Liver (tissue), 9 donors: ENCODE data around the gene RPL9. TPM values are rescaled to one million over a fixed set of nuclear protein-coding genes. Genes with fewer than 3 reads are reported as not detected.

Experiments used
- DNase-seq: peaks from one replicate; pipeline ENCODE4 v3.0.0-alpha.2; 2017; ENCODE audit warnings: low spot score
- H3K27ac ChIP-seq, 2 donors: one replicate each; pipeline ENCODE4 v1.7.0; 2013; ENCODE audit warnings: inconsistent platforms in 2 of 2, low read length in 2 of 2, control low read depth in 1 of 2, low read depth in 1 of 2, mild to moderate bottlenecking in 1 of 2
- H3K27me3 ChIP-seq, 4 donors: one replicate each; pipeline versions ENCODE4 v1.6.1 to v1.7.0; 2013; ENCODE audit warnings: low read length in 3 of 4, inconsistent platforms in 1 of 4, mild to moderate bottlenecking in 1 of 4, moderate library complexity in 1 of 4; ENCODE audit not compliant: control insufficient read depth in 4 of 4, insufficient read depth in 4 of 4
- H3K36me3 ChIP-seq, 4 donors: one replicate each; pipeline versions ENCODE4 v1.6.1 to v1.7.0; 2013; ENCODE audit warnings: low read length in 3 of 4, mild to moderate bottlenecking in 3 of 4, low read depth in 1 of 4, moderate library complexity in 1 of 4; ENCODE audit not compliant: control insufficient read depth in 4 of 4, insufficient read depth in 3 of 4
- H3K4me1 ChIP-seq, 4 donors: one replicate each; pipeline versions ENCODE4 v1.6.1 to v1.7.0; 2013; ENCODE audit warnings: low read length in 3 of 4, mild to moderate bottlenecking in 3 of 4, moderate library complexity in 1 of 4; ENCODE audit not compliant: control insufficient read depth in 4 of 4, insufficient read depth in 4 of 4
- H3K4me3 ChIP-seq, 3 donors: one replicate each; pipeline versions ENCODE4 v1.6.1 to v1.7.0; 2013; ENCODE audit warnings: low read length in 3 of 3, control low read depth in 1 of 3, low read depth in 1 of 3, mild to moderate bottlenecking in 1 of 3
- H3K9ac ChIP-seq, 2 donors: one replicate each; pipeline ENCODE4 v1.7.0; 2013; ENCODE audit warnings: low read length in 2 of 2, mild to moderate bottlenecking in 2 of 2, moderate library complexity in 2 of 2, control low read depth in 1 of 2, low read depth in 1 of 2
- H3K9me3 ChIP-seq, 4 donors: one replicate each; pipeline versions ENCODE4 v1.6.1 to v1.7.0; 2013; ENCODE audit warnings: low read length in 3 of 4; ENCODE audit not compliant: control insufficient read depth in 4 of 4
- EGR1 ChIP-seq, 2 donors: IDR thresholded peaks; 2 replicates each; pipeline ENCODE4 v1.6.1; 2016 to 2018; ENCODE audit warnings: antibody characterized with exemption in 2 of 2, low read depth in 2 of 2
- FOXA1 ChIP-seq: IDR thresholded peaks from 2 replicates; pipeline ENCODE4 v1.6.1; 2016; ENCODE audit warnings: antibody characterized with exemption
- GABPA ChIP-seq, 2 donors: IDR thresholded peaks in 1 of 2; conservative IDR thresholded peaks in 1 of 2; 2 replicates each; pipeline ENCODE4 v1.6.1; 2016; ENCODE audit warnings: antibody characterized with exemption in 2 of 2, mild to moderate bottlenecking in 1 of 2, moderate library complexity in 1 of 2
- HNF4A ChIP-seq, 2 donors: conservative IDR thresholded peaks; 2 replicates each; pipeline ENCODE4 v1.6.1; 2016; ENCODE audit warnings: antibody characterized with exemption in 2 of 2, mild to moderate bottlenecking in 2 of 2
- HNF4G ChIP-seq: IDR thresholded peaks from 2 replicates; pipeline ENCODE4 v1.6.1; 2016; ENCODE audit warnings: antibody characterized with exemption
- NR2F2 ChIP-seq: IDR thresholded peaks from 2 replicates; pipeline ENCODE4 v1.6.1; 2016; ENCODE audit warnings: antibody characterized with exemption
- RAD21 ChIP-seq, 2 donors: IDR thresholded peaks; 2 replicates each; pipeline ENCODE4 v1.6.1; 2016; ENCODE audit warnings: antibody characterized with exemption in 2 of 2, mild to moderate bottlenecking in 2 of 2
- RXRA ChIP-seq, 2 donors: IDR thresholded peaks; 2 replicates each; pipeline ENCODE4 v1.6.1; 2017 to 2018; ENCODE audit warnings: antibody characterized with exemption in 2 of 2, mild to moderate bottlenecking in 1 of 2
- SP1 ChIP-seq: IDR thresholded peaks from 2 replicates; pipeline ENCODE4 v1.6.1; 2018; ENCODE audit warnings: antibody characterized with exemption, mild to moderate bottlenecking
- TAF1 ChIP-seq: conservative IDR thresholded peaks from 2 replicates; pipeline ENCODE4 v1.6.1; 2016; ENCODE audit warnings: antibody characterized with exemption, mild to moderate bottlenecking
- YY1 ChIP-seq: IDR thresholded peaks from 2 replicates; pipeline ENCODE4 v1.6.1; 2016; ENCODE audit warnings: antibody characterized with exemption, mild to moderate bottlenecking
- WGBS: extraction: QIAGEN DNeasy Blood & Tissue Kit; methylation state at CpG from one replicate; pipeline ENCODE4 v1.1.7; 2013; 5-methylcytosine and 5-hydroxymethylcytosine counted together
- polyA plus RNA-seq, 2 donors: library from polyadenylated mRNA; stranded (reverse) in 1 of 2; unstranded in 1 of 2; fragments of 200-250 nt in 1 of 2; fragments of >200 nt in 1 of 2; fragmentation: Nextera tagmentation in 1 of 2; extraction: Ambion mirVana in 1 of 2; gene quantifications; one replicate each; pipeline versions ENCODE4 v1.2.1 to v1.2.3, GENCODE V29; 2013 to 2015
- total RNA-seq, 2 donors: library from RNA; depleted of rRNA; stranded (reverse); fragments of >200 nt; gene quantifications; one replicate each; pipeline ENCODE4 v1.2.3, GENCODE V29; 2014
- TF ChIP-seq, protein P1 (sequence below): IDR thresholded peaks from 2 replicates; pipeline ENCODE4 v1.6.1; 2016; ENCODE audit warnings: antibody characterized with exemption, mild to moderate bottlenecking
- TF ChIP-seq, protein P2 (sequence below): IDR thresholded peaks from 2 replicates; pipeline ENCODE4 v1.6.1; 2016; ENCODE audit warnings: antibody characterized with exemption
- TF ChIP-seq, protein P3 (sequence below): IDR thresholded peaks from 2 replicates; pipeline ENCODE4 v1.6.1; 2016; ENCODE audit warnings: antibody characterized with exemption
- TF ChIP-seq, protein P4 (sequence below): IDR thresholded peaks from 2 replicates; pipeline ENCODE4 v1.6.1; 2016; ENCODE audit warnings: antibody characterized with exemption
- TF ChIP-seq, protein P5 (sequence below): fragments of 150-350 bp; IDR thresholded peaks from 2 replicates; pipeline ENCODE4 v1.5.1; 2017; ENCODE audit warnings: improper control_type of control experiment, low read depth, low read length; ENCODE audit not compliant: missing input control
- donor health status: healthy.
- donor health status: healthy.
- donor health status: healthy.
- donor health status: healthy.
- donor health status: healthy.

The RPL9 gene
- total and polyA plus RNA-seq, 4 donors, result 427 to 1,176 (median 615) TPM

DNA sequence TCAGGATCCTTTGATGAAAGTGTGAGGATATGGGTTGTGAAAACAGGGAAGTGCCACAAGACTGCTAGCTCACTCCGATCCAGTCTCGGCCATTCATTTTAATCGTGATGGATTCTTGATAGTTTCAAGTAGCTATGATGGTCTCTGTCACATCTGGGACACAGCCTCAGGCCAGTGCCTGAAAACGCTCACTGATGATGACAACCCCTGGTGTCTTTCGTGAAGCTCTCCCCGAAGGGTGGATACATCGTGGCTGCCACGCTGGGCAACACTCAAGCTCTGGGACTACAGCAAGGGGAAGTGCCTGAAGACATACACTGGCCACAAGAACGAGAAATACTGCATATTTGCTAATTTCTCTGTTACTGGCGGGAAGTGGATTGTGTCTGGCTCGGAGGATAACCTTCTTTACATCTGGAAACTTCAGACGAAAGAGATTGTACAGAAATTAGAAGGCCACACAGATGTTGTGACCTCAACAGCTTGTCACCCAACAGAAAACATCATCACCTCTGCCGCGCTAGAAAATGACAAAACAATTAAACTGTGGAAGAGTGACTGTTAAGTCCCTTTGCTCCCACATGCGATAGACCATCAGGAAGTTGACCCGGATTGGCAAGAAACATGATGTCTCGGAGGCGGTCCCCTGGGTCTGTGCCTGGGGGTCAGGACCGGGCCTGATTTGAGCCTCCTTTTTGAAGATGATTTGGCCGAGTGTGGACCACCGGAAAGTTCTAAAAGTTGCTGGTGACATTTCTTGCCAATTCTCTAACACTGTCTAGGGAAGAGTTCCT, 22.4 kb upstream of the RPL9 start:
- Histone ChIP-seq H3K36me3 (peaks cover 0 to 4% (median 0%) of the 10 kb centered on the region in 4 donors), H3K27ac (no peak overlapping the region), H3K9ac (no peak overlapping the region), H3K4me1 (no peaks in the 10 kb centered on the region), H3K27me3 (no peaks in the 10 kb centered on the region), H3K9me3 (no peaks in the 10 kb centered on the region), H3K4me3 (no peak overlapping the region)
- 91% methylated on average over 21 of the region's 21 CpGs for WGBS
- TF ChIP-seq, protein P1, sequence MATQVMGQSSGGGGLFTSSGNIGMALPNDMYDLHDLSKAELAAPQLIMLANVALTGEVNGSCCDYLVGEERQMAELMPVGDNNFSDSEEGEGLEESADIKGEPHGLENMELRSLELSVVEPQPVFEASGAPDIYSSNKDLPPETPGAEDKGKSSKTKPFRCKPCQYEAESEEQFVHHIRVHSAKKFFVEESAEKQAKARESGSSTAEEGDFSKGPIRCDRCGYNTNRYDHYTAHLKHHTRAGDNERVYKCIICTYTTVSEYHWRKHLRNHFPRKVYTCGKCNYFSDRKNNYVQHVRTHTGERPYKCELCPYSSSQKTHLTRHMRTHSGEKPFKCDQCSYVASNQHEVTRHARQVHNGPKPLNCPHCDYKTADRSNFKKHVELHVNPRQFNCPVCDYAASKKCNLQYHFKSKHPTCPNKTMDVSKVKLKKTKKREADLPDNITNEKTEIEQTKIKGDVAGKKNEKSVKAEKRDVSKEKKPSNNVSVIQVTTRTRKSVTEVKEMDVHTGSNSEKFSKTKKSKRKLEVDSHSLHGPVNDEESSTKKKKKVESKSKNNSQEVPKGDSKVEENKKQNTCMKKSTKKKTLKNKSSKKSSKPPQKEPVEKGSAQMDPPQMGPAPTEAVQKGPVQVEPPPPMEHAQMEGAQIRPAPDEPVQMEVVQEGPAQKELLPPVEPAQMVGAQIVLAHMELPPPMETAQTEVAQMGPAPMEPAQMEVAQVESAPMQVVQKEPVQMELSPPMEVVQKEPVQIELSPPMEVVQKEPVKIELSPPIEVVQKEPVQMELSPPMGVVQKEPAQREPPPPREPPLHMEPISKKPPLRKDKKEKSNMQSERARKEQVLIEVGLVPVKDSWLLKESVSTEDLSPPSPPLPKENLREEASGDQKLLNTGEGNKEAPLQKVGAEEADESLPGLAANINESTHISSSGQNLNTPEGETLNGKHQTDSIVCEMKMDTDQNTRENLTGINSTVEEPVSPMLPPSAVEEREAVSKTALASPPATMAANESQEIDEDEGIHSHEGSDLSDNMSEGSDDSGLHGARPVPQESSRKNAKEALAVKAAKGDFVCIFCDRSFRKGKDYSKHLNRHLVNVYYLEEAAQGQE, result no peak
- TF ChIP-seq, protein P2, sequence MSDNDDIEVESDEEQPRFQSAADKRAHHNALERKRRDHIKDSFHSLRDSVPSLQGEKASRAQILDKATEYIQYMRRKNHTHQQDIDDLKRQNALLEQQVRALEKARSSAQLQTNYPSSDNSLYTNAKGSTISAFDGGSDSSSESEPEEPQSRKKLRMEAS, result no peak
- TF ChIP-seq YY1 (no peak), RXRA (IDR thresholded peaks at IDR 0.05) (no peak), RAD21 (IDR thresholded peaks at IDR 0.05) (no peak), SP1 (no peak), FOXA1 (no peak), GABPA (IDR thresholded peaks at IDR 0.05 in 1 of 2, conservative IDR thresholded peaks at IDR 0.05 in 1 of 2) (no peak), TAF1 (no peak), HNF4G (no peak), HNF4A (conservative IDR thresholded peaks at IDR 0.05) (no peak), NR2F2 (no peak), EGR1 (IDR thresholded peaks at IDR 0.05; ENCODE audit: low read depth in 2 of 2) (no peak)
- TF ChIP-seq, protein P3, sequence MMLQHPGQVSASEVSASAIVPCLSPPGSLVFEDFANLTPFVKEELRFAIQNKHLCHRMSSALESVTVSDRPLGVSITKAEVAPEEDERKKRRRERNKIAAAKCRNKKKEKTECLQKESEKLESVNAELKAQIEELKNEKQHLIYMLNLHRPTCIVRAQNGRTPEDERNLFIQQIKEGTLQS, result no peak
- TF ChIP-seq, protein P4, sequence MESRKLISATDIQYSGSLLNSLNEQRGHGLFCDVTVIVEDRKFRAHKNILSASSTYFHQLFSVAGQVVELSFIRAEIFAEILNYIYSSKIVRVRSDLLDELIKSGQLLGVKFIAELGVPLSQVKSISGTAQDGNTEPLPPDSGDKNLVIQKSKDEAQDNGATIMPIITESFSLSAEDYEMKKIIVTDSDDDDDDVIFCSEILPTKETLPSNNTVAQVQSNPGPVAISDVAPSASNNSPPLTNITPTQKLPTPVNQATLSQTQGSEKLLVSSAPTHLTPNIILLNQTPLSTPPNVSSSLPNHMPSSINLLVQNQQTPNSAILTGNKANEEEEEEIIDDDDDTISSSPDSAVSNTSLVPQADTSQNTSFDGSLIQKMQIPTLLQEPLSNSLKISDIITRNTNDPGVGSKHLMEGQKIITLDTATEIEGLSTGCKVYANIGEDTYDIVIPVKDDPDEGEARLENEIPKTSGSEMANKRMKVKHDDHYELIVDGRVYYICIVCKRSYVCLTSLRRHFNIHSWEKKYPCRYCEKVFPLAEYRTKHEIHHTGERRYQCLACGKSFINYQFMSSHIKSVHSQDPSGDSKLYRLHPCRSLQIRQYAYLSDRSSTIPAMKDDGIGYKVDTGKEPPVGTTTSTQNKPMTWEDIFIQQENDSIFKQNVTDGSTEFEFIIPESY, result no peak
- TF ChIP-seq, protein P5, sequence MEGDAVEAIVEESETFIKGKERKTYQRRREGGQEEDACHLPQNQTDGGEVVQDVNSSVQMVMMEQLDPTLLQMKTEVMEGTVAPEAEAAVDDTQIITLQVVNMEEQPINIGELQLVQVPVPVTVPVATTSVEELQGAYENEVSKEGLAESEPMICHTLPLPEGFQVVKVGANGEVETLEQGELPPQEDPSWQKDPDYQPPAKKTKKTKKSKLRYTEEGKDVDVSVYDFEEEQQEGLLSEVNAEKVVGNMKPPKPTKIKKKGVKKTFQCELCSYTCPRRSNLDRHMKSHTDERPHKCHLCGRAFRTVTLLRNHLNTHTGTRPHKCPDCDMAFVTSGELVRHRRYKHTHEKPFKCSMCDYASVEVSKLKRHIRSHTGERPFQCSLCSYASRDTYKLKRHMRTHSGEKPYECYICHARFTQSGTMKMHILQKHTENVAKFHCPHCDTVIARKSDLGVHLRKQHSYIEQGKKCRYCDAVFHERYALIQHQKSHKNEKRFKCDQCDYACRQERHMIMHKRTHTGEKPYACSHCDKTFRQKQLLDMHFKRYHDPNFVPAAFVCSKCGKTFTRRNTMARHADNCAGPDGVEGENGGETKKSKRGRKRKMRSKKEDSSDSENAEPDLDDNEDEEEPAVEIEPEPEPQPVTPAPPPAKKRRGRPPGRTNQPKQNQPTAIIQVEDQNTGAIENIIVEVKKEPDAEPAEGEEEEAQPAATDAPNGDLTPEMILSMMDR, result no peak
- DNase-seq, result no peak
